ENCODE results near the gene TOPBP1.

The TOPBP1 gene

GRCh38 chr3:133575086-133575485 lies 86.7 kb downstream of the TOPBP1 start:
- H3K9ac ChIP-seq (ENCODE audit: low read length) = peak overlapping the region; percentile 87
- peaks cover 10% of the 10 kb centered on the region for H3K4me1 ChIP-seq (ENCODE audit: control insufficient read depth, low read depth, low read length)
- H3K27me3 ChIP-seq (ENCODE audit: control insufficient read depth, insufficient read depth, low read length) = no peaks in the 10 kb centered on the region
- H3K9me3 ChIP-seq (ENCODE audit: control insufficient read depth, low read depth, low read length) = no peaks in the 10 kb centered on the region
- peak overlapping the region; percentile 96 for H3K4me3 ChIP-seq (ENCODE audit: low read length)
- H3K36me3 ChIP-seq (ENCODE audit: control insufficient read depth, low read depth, low read length) = peaks cover 42% of the 10 kb centered on the region
- peak overlapping the region; percentile 35 for H3K27ac ChIP-seq (ENCODE audit: low read length)

GRCh38 chr3:133574260-133574881 lies 87.4 kb downstream of the TOPBP1 start:
- peak overlapping the region; percentile 87 for H3K9ac ChIP-seq (ENCODE audit: low read length)
- H3K27ac ChIP-seq (ENCODE audit: low read length) = peak overlapping the region; percentile 35
- peak overlapping the region; percentile 96 for H3K4me3 ChIP-seq (ENCODE audit: low read length)
- H3K27me3 ChIP-seq (ENCODE audit: control insufficient read depth, insufficient read depth, low read length) = no peaks in the 10 kb centered on the region
- H3K9me3 ChIP-seq (ENCODE audit: control insufficient read depth, low read depth, low read length) = no peaks in the 10 kb centered on the region
- H3K36me3 ChIP-seq (ENCODE audit: control insufficient read depth, low read depth, low read length) = peaks cover 39% of the 10 kb centered on the region
- H3K4me1 ChIP-seq (ENCODE audit: control insufficient read depth, low read depth, low read length) = peaks cover 10% of the 10 kb centered on the region

GRCh38 chr3:133573629-133574194 lies 88.0 kb downstream of the TOPBP1 start, which contains the start of gene CDV3:
TSS of gene CDV3 (plus strand) at chr3:133573686. CDS start at chr3:133574045, 359 bp downstream.
- Histone ChIP-seq H3K9me3 (ENCODE audit: control insufficient read depth, low read depth, low read length) (no peaks in the 10 kb centered on the region), H3K4me3 (ENCODE audit: low read length) (peak within 1 kb of the TSS; percentile 96), H3K27ac (ENCODE audit: low read length) (peak within 1 kb of the TSS; percentile 84), H3K9ac (ENCODE audit: low read length) (peak within 1 kb of the TSS; percentile 87), H3K36me3 (ENCODE audit: control insufficient read depth, low read depth, low read length) (peaks cover 32% of the 10 kb centered on the region), H3K4me1 (ENCODE audit: control insufficient read depth, low read depth, low read length) (peaks cover 10% of the 10 kb centered on the region), H3K27me3 (ENCODE audit: control insufficient read depth, insufficient read depth, low read length) (no peaks in the 10 kb centered on the region)

- Histone ChIP-seq H3K27ac (ENCODE audit: low read length) (peak overlapping the region; percentile 84), H3K4me1 (ENCODE audit: control insufficient read depth, low read depth, low read length) (peaks cover 10% of the 10 kb centered on the region)
These were observed 88.6 kb downstream of the TOPBP1 start for GRCh38 chr3:133573054-133573628.

GRCh38 chr3:133572158-133573053 lies 89.3 kb downstream of the TOPBP1 start:
- H3K36me3 ChIP-seq (ENCODE audit: control insufficient read depth, low read depth, low read length) = peaks cover 19% of the 10 kb centered on the region
- H3K27ac ChIP-seq (ENCODE audit: low read length) = peak overlapping the region; percentile 84
- H3K9me3 ChIP-seq (ENCODE audit: control insufficient read depth, low read depth, low read length) = no peaks in the 10 kb centered on the region
- peak overlapping the region; percentile 69 for H3K9ac ChIP-seq (ENCODE audit: low read length)
- H3K4me1 ChIP-seq (ENCODE audit: control insufficient read depth, low read depth, low read length) = peaks cover 10% of the 10 kb centered on the region
- H3K27me3 ChIP-seq (ENCODE audit: control insufficient read depth, insufficient read depth, low read length) = no peaks in the 10 kb centered on the region
- peak overlapping the region; percentile 61 for H3K4me3 ChIP-seq (ENCODE audit: low read length)

More at GRCh38 chr3:133573054-133573628, 88.6 kb downstream of the TOPBP1 start:
- peak overlapping the region; percentile 69 for H3K9ac ChIP-seq (ENCODE audit: low read length)
- H3K4me3 ChIP-seq (ENCODE audit: low read length) = peak overlapping the region; percentile 69
- H3K27me3 ChIP-seq (ENCODE audit: control insufficient read depth, insufficient read depth, low read length) = no peaks in the 10 kb centered on the region
- peaks cover 26% of the 10 kb centered on the region for H3K36me3 ChIP-seq (ENCODE audit: control insufficient read depth, low read depth, low read length)
- no peaks in the 10 kb centered on the region for H3K9me3 ChIP-seq (ENCODE audit: control insufficient read depth, low read depth, low read length)

GRCh38 chr3:133570937-133571320 lies 90.8 kb downstream of the TOPBP1 start:
- Histone ChIP-seq H3K9me3 (ENCODE audit: control insufficient read depth, low read depth, low read length) (no peaks in the 10 kb centered on the region), H3K4me3 (ENCODE audit: low read length) (no peak overlapping the region), H3K9ac (ENCODE audit: low read length) (no peak overlapping the region), H3K27me3 (ENCODE audit: control insufficient read depth, insufficient read depth, low read length) (no peaks in the 10 kb centered on the region), H3K4me1 (ENCODE audit: control insufficient read depth, low read depth, low read length) (peaks cover 7% of the 10 kb centered on the region), H3K36me3 (ENCODE audit: control insufficient read depth, low read depth, low read length) (peaks cover 11% of the 10 kb centered on the region), H3K27ac (ENCODE audit: low read length) (no peak overlapping the region)

- Histone ChIP-seq H3K27ac (ENCODE audit: low read length) (no peak overlapping the region), H3K27me3 (ENCODE audit: control insufficient read depth, insufficient read depth, low read length) (no peaks in the 10 kb centered on the region), H3K36me3 (ENCODE audit: control insufficient read depth, low read depth, low read length) (peaks cover 5% of the 10 kb centered on the region), H3K9me3 (ENCODE audit: control insufficient read depth, low read depth, low read length) (no peaks in the 10 kb centered on the region), H3K9ac (ENCODE audit: low read length) (no peak overlapping the region), H3K4me3 (ENCODE audit: low read length) (no peak overlapping the region), H3K4me1 (ENCODE audit: control insufficient read depth, low read depth, low read length) (peaks cover 7% of the 10 kb centered on the region)
These were observed 91.4 kb downstream of the TOPBP1 start for GRCh38 chr3:133570139-133570936.

- H3K9me3 ChIP-seq (ENCODE audit: control insufficient read depth, low read depth, low read length) = no peaks in the 10 kb centered on the region
- H3K4me1 ChIP-seq (ENCODE audit: control insufficient read depth, low read depth, low read length) = peaks cover 7% of the 10 kb centered on the region
These were observed 93.3 kb downstream of the TOPBP1 start for GRCh38 chr3:133568294-133569014.

GRCh38 chr3:133563816-133564215 lies 97.9 kb downstream of the TOPBP1 start:
- H3K9me3 ChIP-seq (ENCODE audit: control insufficient read depth, low read depth, low read length) = no peaks in the 10 kb centered on the region
- H3K27me3 ChIP-seq (ENCODE audit: control insufficient read depth, insufficient read depth, low read length) = no peaks in the 10 kb centered on the region
- no peaks in the 10 kb centered on the region for H3K4me1 ChIP-seq (ENCODE audit: control insufficient read depth, low read depth, low read length)
- no peak overlapping the region for H3K4me3 ChIP-seq (ENCODE audit: low read length)
- no peak overlapping the region for H3K27ac ChIP-seq (ENCODE audit: low read length)
- H3K36me3 ChIP-seq (ENCODE audit: control insufficient read depth, low read depth, low read length) = no peaks in the 10 kb centered on the region
- H3K9ac ChIP-seq (ENCODE audit: low read length) = no peak overlapping the region

More at GRCh38 chr3:133568294-133569014, 93.3 kb downstream of the TOPBP1 start:
- Histone ChIP-seq H3K4me3 (ENCODE audit: low read length) (no peak overlapping the region), H3K27ac (ENCODE audit: low read length) (no peak overlapping the region), H3K36me3 (ENCODE audit: control insufficient read depth, low read depth, low read length) (no peaks in the 10 kb centered on the region), H3K9ac (ENCODE audit: low read length) (no peak overlapping the region), H3K27me3 (ENCODE audit: control insufficient read depth, insufficient read depth, low read length) (no peaks in the 10 kb centered on the region)

GRCh38 chr3:133563186-133563591 lies 98.6 kb downstream of the TOPBP1 start:
- H3K4me3 ChIP-seq (ENCODE audit: low read length) = no peak overlapping the region
- H3K27me3 ChIP-seq (ENCODE audit: control insufficient read depth, insufficient read depth, low read length) = no peaks in the 10 kb centered on the region
- H3K36me3 ChIP-seq (ENCODE audit: control insufficient read depth, low read depth, low read length) = no peaks in the 10 kb centered on the region
- no peak overlapping the region for H3K27ac ChIP-seq (ENCODE audit: low read length)
- no peak overlapping the region for H3K9ac ChIP-seq (ENCODE audit: low read length)
- no peaks in the 10 kb centered on the region for H3K9me3 ChIP-seq (ENCODE audit: control insufficient read depth, low read depth, low read length)
- no peaks in the 10 kb centered on the region for H3K4me1 ChIP-seq (ENCODE audit: control insufficient read depth, low read depth, low read length)

All from iPS-18a (cell line).